K562 (cell line): ENCODE measurements around the gene NTRK2.

ENCODE experiments used
- CREB1 ChIP-seq, 2 experiments: sonication (generic) in 1 of 2; formaldehyde crosslinking in 1 of 2; IDR thresholded peaks; 2 replicates each; pipeline versions ENCODE4 v1.6.1 to v1.8.0; 2012 to 2022; ENCODE audit warnings: inconsistent platforms in 1 of 2, mild to moderate bottlenecking in 1 of 2, missing genetic modification reagents in 1 of 2, moderate library complexity in 1 of 2
- FOXA1 ChIP-seq: fragments of 450-650 bp; IDR thresholded peaks from 2 replicates; pipeline ENCODE4 v1.6.1; 2016; ENCODE audit warnings: mild to moderate bottlenecking, borderline replicate concordance
- JUNB ChIP-seq: fragments of 450-650 bp; formaldehyde crosslinking; conservative IDR thresholded peaks from 2 replicates; pipeline ENCODE4 v1.4.0; 2020; ENCODE audit warnings: mild to moderate bottlenecking
- KAT2B ChIP-seq: IDR thresholded peaks from one replicate; pipeline ENCODE4 v1.6.1; 2012; ENCODE audit warnings: low read depth, mild to moderate bottlenecking, control low read depth, inconsistent platforms, low read length, moderate library complexity
- NRF1 ChIP-seq, 2 experiments: fragments of 450-650 bp; IDR thresholded peaks in 1 of 2; conservative IDR thresholded peaks in 1 of 2; 2 replicates each; pipeline ENCODE4 v1.6.1; 2014; ENCODE audit warnings: mild to moderate bottlenecking in 2 of 2
- SMC3 ChIP-seq: conservative IDR thresholded peaks from 2 replicates; pipeline ENCODE4 v1.6.1; 2011; ENCODE audit warnings: low read depth, low read length, improper control_type of control experiment; ENCODE audit not compliant: insufficient read depth
- SREBF1 ChIP-seq: fragments of 150-350 bp; IDR thresholded peaks from 2 replicates; pipeline ENCODE4 v1.6.1; 2014; ENCODE audit warnings: antibody characterized with exemption, low read depth, low read length, borderline replicate concordance
- TSHZ1 ChIP-seq: fragments of 250-450 bp; sonication (Bioruptor Pico); IDR thresholded peaks from 2 replicates; pipeline ENCODE4 v1.4.0; 2020; ENCODE audit warnings: mild to moderate bottlenecking, moderate library complexity
- ZNF124 ChIP-seq: sonication (generic); formaldehyde crosslinking; IDR thresholded peaks from 2 replicates; pipeline ENCODE4 v1.8.1; 2022; ENCODE audit warnings: missing genetic modification reagents
- ZNF431 ChIP-seq: sonication (generic); formaldehyde crosslinking; IDR thresholded peaks from 2 replicates; pipeline ENCODE4 v1.8.0; 2022; ENCODE audit warnings: mild to moderate bottlenecking, missing genetic modification reagents
- TF ChIP-seq, protein P1 (sequence below): fragments of 450-650 bp; IDR thresholded peaks from 2 replicates; pipeline ENCODE4 v1.6.1; 2018; ENCODE audit not compliant: partially characterized antibody
- TF ChIP-seq, protein P2 (sequence below), 3 experiments: IDR thresholded peaks in 2 of 3; conservative IDR thresholded peaks in 1 of 3; 2 replicates each; pipeline ENCODE4 v1.5.1; 2011 to 2012; ENCODE audit warnings: low read length in 3 of 3, mild to moderate bottlenecking in 3 of 3, control low read depth in 2 of 3, improper control_type of control experiment in 1 of 3, inconsistent platforms in 1 of 3, low read depth in 1 of 3, mixed read lengths in 1 of 3, moderate library complexity in 1 of 3; ENCODE audit not compliant: insufficient read depth in 2 of 3
- TF ChIP-seq, protein P3 (sequence below): fragments of 450-650 bp; IDR thresholded peaks from 2 replicates; pipeline ENCODE4 v1.6.1; 2016; ENCODE audit warnings: mild to moderate bottlenecking, moderate library complexity

- TF ChIP-seq NRF1 (conservative IDR thresholded peaks at IDR 0.05 in 1 of 2, IDR thresholded peaks at IDR 0.05 in 1 of 2) (no peak), TSHZ1 (no peak), ZNF431 (no peak), CREB1 (IDR thresholded peaks at IDR 0.05) (no peak), CREB1 (CRISPR knock-in tag; IDR thresholded peaks at IDR 0.05) (no peak), FOXA1 (no peak), SMC3 (no peak), SREBF1 (no peak), JUNB (CRISPR knock-in tag) (no peak), KAT2B (no peak), ZNF124 (no peak)
- TF ChIP-seq, protein P1, sequence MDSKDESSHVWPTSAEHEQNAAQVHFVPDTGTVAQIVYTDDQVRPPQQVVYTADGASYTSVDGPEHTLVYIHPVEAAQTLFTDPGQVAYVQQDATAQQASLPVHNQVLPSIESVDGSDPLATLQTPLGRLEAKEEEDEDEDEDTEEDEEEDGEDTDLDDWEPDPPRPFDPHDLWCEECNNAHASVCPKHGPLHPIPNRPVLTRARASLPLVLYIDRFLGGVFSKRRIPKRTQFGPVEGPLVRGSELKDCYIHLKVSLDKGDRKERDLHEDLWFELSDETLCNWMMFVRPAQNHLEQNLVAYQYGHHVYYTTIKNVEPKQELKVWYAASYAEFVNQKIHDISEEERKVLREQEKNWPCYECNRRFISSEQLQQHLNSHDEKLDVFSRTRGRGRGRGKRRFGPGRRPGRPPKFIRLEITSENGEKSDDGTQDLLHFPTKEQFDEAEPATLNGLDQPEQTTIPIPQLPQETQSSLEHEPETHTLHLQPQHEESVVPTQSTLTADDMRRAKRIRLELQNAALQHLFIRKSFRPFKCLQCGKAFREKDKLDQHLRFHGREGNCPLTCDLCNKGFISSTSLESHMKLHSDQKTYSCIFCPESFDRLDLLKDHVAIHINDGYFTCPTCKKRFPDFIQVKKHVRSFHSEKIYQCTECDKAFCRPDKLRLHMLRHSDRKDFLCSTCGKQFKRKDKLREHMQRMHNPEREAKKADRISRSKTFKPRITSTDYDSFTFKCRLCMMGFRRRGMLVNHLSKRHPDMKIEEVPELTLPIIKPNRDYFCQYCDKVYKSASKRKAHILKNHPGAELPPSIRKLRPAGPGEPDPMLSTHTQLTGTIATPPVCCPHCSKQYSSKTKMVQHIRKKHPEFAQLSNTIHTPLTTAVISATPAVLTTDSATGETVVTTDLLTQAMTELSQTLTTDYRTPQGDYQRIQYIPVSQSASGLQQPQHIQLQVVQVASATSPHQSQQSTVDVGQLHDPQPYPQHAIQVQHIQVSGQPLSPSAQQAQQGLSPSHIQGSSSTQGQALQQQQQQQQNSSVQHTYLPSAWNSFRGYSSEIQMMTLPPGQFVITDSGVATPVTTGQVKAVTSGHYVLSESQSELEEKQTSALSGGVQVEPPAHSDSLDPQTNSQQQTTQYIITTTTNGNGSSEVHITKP, result no peak
- TF ChIP-seq, protein P2, sequence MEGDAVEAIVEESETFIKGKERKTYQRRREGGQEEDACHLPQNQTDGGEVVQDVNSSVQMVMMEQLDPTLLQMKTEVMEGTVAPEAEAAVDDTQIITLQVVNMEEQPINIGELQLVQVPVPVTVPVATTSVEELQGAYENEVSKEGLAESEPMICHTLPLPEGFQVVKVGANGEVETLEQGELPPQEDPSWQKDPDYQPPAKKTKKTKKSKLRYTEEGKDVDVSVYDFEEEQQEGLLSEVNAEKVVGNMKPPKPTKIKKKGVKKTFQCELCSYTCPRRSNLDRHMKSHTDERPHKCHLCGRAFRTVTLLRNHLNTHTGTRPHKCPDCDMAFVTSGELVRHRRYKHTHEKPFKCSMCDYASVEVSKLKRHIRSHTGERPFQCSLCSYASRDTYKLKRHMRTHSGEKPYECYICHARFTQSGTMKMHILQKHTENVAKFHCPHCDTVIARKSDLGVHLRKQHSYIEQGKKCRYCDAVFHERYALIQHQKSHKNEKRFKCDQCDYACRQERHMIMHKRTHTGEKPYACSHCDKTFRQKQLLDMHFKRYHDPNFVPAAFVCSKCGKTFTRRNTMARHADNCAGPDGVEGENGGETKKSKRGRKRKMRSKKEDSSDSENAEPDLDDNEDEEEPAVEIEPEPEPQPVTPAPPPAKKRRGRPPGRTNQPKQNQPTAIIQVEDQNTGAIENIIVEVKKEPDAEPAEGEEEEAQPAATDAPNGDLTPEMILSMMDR (IDR thresholded peaks at IDR 0.05 in 2 of 3, conservative IDR thresholded peaks at IDR 0.05 in 1 of 3; ENCODE audit: insufficient read depth in 2 of 3, low read depth in 1 of 3, low read length in 3 of 3), result no peak
- TF ChIP-seq, protein P3, sequence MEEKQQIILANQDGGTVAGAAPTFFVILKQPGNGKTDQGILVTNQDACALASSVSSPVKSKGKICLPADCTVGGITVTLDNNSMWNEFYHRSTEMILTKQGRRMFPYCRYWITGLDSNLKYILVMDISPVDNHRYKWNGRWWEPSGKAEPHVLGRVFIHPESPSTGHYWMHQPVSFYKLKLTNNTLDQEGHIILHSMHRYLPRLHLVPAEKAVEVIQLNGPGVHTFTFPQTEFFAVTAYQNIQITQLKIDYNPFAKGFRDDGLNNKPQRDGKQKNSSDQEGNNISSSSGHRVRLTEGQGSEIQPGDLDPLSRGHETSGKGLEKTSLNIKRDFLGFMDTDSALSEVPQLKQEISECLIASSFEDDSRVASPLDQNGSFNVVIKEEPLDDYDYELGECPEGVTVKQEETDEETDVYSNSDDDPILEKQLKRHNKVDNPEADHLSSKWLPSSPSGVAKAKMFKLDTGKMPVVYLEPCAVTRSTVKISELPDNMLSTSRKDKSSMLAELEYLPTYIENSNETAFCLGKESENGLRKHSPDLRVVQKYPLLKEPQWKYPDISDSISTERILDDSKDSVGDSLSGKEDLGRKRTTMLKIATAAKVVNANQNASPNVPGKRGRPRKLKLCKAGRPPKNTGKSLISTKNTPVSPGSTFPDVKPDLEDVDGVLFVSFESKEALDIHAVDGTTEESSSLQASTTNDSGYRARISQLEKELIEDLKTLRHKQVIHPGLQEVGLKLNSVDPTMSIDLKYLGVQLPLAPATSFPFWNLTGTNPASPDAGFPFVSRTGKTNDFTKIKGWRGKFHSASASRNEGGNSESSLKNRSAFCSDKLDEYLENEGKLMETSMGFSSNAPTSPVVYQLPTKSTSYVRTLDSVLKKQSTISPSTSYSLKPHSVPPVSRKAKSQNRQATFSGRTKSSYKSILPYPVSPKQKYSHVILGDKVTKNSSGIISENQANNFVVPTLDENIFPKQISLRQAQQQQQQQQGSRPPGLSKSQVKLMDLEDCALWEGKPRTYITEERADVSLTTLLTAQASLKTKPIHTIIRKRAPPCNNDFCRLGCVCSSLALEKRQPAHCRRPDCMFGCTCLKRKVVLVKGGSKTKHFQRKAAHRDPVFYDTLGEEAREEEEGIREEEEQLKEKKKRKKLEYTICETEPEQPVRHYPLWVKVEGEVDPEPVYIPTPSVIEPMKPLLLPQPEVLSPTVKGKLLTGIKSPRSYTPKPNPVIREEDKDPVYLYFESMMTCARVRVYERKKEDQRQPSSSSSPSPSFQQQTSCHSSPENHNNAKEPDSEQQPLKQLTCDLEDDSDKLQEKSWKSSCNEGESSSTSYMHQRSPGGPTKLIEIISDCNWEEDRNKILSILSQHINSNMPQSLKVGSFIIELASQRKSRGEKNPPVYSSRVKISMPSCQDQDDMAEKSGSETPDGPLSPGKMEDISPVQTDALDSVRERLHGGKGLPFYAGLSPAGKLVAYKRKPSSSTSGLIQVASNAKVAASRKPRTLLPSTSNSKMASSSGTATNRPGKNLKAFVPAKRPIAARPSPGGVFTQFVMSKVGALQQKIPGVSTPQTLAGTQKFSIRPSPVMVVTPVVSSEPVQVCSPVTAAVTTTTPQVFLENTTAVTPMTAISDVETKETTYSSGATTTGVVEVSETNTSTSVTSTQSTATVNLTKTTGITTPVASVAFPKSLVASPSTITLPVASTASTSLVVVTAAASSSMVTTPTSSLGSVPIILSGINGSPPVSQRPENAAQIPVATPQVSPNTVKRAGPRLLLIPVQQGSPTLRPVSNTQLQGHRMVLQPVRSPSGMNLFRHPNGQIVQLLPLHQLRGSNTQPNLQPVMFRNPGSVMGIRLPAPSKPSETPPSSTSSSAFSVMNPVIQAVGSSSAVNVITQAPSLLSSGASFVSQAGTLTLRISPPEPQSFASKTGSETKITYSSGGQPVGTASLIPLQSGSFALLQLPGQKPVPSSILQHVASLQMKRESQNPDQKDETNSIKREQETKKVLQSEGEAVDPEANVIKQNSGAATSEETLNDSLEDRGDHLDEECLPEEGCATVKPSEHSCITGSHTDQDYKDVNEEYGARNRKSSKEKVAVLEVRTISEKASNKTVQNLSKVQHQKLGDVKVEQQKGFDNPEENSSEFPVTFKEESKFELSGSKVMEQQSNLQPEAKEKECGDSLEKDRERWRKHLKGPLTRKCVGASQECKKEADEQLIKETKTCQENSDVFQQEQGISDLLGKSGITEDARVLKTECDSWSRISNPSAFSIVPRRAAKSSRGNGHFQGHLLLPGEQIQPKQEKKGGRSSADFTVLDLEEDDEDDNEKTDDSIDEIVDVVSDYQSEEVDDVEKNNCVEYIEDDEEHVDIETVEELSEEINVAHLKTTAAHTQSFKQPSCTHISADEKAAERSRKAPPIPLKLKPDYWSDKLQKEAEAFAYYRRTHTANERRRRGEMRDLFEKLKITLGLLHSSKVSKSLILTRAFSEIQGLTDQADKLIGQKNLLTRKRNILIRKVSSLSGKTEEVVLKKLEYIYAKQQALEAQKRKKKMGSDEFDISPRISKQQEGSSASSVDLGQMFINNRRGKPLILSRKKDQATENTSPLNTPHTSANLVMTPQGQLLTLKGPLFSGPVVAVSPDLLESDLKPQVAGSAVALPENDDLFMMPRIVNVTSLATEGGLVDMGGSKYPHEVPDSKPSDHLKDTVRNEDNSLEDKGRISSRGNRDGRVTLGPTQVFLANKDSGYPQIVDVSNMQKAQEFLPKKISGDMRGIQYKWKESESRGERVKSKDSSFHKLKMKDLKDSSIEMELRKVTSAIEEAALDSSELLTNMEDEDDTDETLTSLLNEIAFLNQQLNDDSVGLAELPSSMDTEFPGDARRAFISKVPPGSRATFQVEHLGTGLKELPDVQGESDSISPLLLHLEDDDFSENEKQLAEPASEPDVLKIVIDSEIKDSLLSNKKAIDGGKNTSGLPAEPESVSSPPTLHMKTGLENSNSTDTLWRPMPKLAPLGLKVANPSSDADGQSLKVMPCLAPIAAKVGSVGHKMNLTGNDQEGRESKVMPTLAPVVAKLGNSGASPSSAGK, result no peak
Measured at GRCh38 chr9:84894859-84895258, 225.3 kb downstream of the NTRK2 start.
